Keratinocyte (primary cell): ENCODE measurements around the gene CHCHD6. TPM values are rescaled to one million over a fixed set of nuclear protein-coding genes. Genes with fewer than 3 reads are reported as not detected.

Source experiments
- DNase-seq: peaks from one replicate; pipeline ENCODE4 v3.0.0-alpha.2; 2011; ENCODE audit warnings: low read depth, missing footprints, low spot score
- FAIRE-seq: peaks from 2 replicates; lab custom pipeline; 2011; peaks lifted over from hg19 to GRCh38; lab: Jason Lieb, UNC
- H2AFZ ChIP-seq: 2 replicates; pipeline ENCODE4 v1.6.0; 2012; ENCODE audit warnings: low read length, control low read depth, inconsistent platforms; ENCODE audit not compliant: control insufficient read depth
- H3K27ac ChIP-seq: 2 replicates; pipeline ENCODE4 v1.5.1; 2011; ENCODE audit warnings: low read length; ENCODE audit not compliant: control insufficient read depth, insufficient read depth
- H3K27me3 ChIP-seq: 3 replicates; pipeline ENCODE4 v1.6.0; 2011; ENCODE audit warnings: low read length; ENCODE audit not compliant: control insufficient read depth, insufficient read depth; ENCODE audit errors: extremely low read depth
- H3K36me3 ChIP-seq, 2 experiments: 2 replicates in 1 of 2; 3 replicates in 1 of 2; pipeline ENCODE4 v1.5.1; 2011; ENCODE audit warnings: low read length in 2 of 2, mild to moderate bottlenecking in 1 of 2; ENCODE audit not compliant: control insufficient read depth in 2 of 2, insufficient read depth in 2 of 2; ENCODE audit errors: extremely low read depth in 1 of 2
- H3K4me1 ChIP-seq: 3 replicates; pipeline ENCODE4 v1.5.1; 2011; ENCODE audit warnings: low read length; ENCODE audit not compliant: control insufficient read depth, insufficient read depth; ENCODE audit errors: extremely low read depth
- H3K4me2 ChIP-seq: 3 replicates; pipeline ENCODE4 v1.6.0; 2011; ENCODE audit warnings: low read depth, low read length; ENCODE audit not compliant: control insufficient read depth, insufficient read depth; ENCODE audit errors: extremely low read depth
- H3K4me3 ChIP-seq, 3 experiments: fragments of 200-600 bp in 1 of 3; sonication (generic) in 1 of 3; 2 replicates in 2 of 3; 3 replicates in 1 of 3; pipeline ENCODE4 v1.5.1; 2011 to 2016; ENCODE audit warnings: low read length in 3 of 3, mild to moderate bottlenecking in 3 of 3, control low read depth in 2 of 3, inconsistent platforms in 1 of 3, low read depth in 1 of 3, mixed read lengths in 1 of 3, mixed run types in 1 of 3, moderate library complexity in 1 of 3; ENCODE audit not compliant: control insufficient read depth in 2 of 3, insufficient read depth in 2 of 3; ENCODE audit errors: extremely low read depth in 1 of 3
- H3K79me2 ChIP-seq: 2 replicates; pipeline ENCODE4 v1.6.0; 2012; ENCODE audit warnings: low read length; ENCODE audit not compliant: control insufficient read depth, insufficient read depth
- H3K9ac ChIP-seq: 3 replicates; pipeline ENCODE4 v1.6.0; 2011; ENCODE audit warnings: low read length; ENCODE audit not compliant: control insufficient read depth, insufficient read depth; ENCODE audit errors: extremely low read depth
- H3K9me1 ChIP-seq: 3 replicates; pipeline ENCODE4 v1.6.0; 2011; ENCODE audit warnings: low read length; ENCODE audit not compliant: control insufficient read depth, insufficient read depth; ENCODE audit errors: extremely low read depth
- H3K9me3 ChIP-seq: 2 replicates; pipeline ENCODE4 v1.5.1; 2012; ENCODE audit warnings: low read depth, low read length; ENCODE audit not compliant: control insufficient read depth
- H4K20me1 ChIP-seq: 3 replicates; pipeline ENCODE4 v1.6.0; 2011; ENCODE audit warnings: low read length; ENCODE audit not compliant: control insufficient read depth, insufficient read depth; ENCODE audit errors: extremely low read depth
- EZH2 ChIP-seq: IDR thresholded peaks from one replicate; pipeline ENCODE4 v1.6.1; 2012; ENCODE audit warnings: inconsistent platforms, mild to moderate bottlenecking, low read length, moderate library complexity
- dilution Hi-C: fragments of 300-500 bp; cut with MboI; formaldehyde crosslinking; loops from one replicate; pipeline ENCODE4 v1.7.0; 2020; ENCODE audit warnings: low sequenced_read_pairs; ENCODE audit not compliant: extremely low pct_ligation_motif_present
- polyA plus RNA-seq, 5 experiments: library from polyadenylated mRNA; depleted of rRNA in 3 of 5; stranded (reverse) in 3 of 5; stranded (forward) in 1 of 5; unstranded in 1 of 5; fragments of >200 nt; gene quantifications; 1 replicate in 1 of 5; 2 replicates in 3 of 5; 3 replicates in 1 of 5; pipeline versions ENCODE4 v1.2.1 to v1.2.3, GENCODE V29; 2011 to 2012; ENCODE audit warnings: missing spikeins in 2 of 5, low read depth in 1 of 5, low replicate concordance in 1 of 5
- TF ChIP-seq, protein P1 (sequence below), 3 experiments: IDR thresholded peaks in 1 of 3; conservative IDR thresholded peaks in 1 of 3; optimal IDR thresholded peaks in 1 of 3; 2 replicates in 2 of 3; 3 replicates in 1 of 3; pipeline versions ENCODE3 to v1.5.1; 2011; ENCODE audit warnings: low read length in 3 of 3, mild to moderate bottlenecking in 3 of 3, moderate library complexity in 2 of 3, control low read depth in 1 of 3, inconsistent platforms in 1 of 3; ENCODE audit not compliant: insufficient read depth in 2 of 3; ENCODE audit errors: extremely low read depth in 1 of 3

CHCHD6 gene
- polyA plus RNA-seq, 1 donor (not counting 4 experiments of a cell fraction or from before 2014, with no cell fraction given), result 21.7 TPM

DNA sequence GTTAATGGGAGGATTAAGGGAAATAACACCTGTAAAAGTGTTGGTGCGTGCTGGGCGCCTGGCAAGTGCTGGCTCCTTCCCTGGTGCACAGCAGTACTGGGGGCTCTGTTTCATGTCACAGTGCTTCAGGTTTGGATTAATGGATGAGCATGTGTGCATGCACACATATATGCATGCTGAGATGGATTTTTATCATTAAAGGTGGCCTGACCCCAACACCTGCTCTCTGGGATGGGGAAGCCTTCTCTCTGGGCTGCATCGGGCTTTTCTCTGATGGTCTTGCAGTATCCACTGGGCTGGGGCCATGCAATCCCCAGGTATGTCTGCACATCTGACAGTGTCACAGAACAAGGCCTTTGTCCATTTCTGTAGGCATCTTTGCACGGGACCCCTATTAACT lies 151.3 kb downstream of the CHCHD6 start:
- dilution Hi-C loops, result no loop called here
- DNase-seq (no peak), FAIRE-seq (no peak)
- Histone ChIP-seq H3K36me3 (peaks cover 0 to 4% of the 10 kb centered on the region in 2 experiments), H3K9me1 (no peaks in the 10 kb centered on the region), H2AFZ (no peak overlapping the region), H3K4me1 (peaks cover 16% of the 10 kb centered on the region), H3K27me3 (no peaks in the 10 kb centered on the region), H4K20me1 (no peaks in the 10 kb centered on the region), H3K4me3 (no peak overlapping the region), H3K9ac (no peak overlapping the region), H3K9me3 (no peaks in the 10 kb centered on the region), H3K79me2 (no peaks in the 10 kb centered on the region), H3K4me2 (no peak overlapping the region), H3K27ac (no peak overlapping the region)
- TF ChIP-seq EZH2, result no peak
- TF ChIP-seq, protein P1, sequence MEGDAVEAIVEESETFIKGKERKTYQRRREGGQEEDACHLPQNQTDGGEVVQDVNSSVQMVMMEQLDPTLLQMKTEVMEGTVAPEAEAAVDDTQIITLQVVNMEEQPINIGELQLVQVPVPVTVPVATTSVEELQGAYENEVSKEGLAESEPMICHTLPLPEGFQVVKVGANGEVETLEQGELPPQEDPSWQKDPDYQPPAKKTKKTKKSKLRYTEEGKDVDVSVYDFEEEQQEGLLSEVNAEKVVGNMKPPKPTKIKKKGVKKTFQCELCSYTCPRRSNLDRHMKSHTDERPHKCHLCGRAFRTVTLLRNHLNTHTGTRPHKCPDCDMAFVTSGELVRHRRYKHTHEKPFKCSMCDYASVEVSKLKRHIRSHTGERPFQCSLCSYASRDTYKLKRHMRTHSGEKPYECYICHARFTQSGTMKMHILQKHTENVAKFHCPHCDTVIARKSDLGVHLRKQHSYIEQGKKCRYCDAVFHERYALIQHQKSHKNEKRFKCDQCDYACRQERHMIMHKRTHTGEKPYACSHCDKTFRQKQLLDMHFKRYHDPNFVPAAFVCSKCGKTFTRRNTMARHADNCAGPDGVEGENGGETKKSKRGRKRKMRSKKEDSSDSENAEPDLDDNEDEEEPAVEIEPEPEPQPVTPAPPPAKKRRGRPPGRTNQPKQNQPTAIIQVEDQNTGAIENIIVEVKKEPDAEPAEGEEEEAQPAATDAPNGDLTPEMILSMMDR (optimal IDR thresholded peaks at IDR 0.05 in 1 of 3, IDR thresholded peaks at IDR 0.05 in 1 of 3, conservative IDR thresholded peaks at IDR 0.05 in 1 of 3; ENCODE audit: extremely low read depth in 1 of 3, insufficient read depth in 2 of 3, low read length in 3 of 3), result no peak

DNA sequence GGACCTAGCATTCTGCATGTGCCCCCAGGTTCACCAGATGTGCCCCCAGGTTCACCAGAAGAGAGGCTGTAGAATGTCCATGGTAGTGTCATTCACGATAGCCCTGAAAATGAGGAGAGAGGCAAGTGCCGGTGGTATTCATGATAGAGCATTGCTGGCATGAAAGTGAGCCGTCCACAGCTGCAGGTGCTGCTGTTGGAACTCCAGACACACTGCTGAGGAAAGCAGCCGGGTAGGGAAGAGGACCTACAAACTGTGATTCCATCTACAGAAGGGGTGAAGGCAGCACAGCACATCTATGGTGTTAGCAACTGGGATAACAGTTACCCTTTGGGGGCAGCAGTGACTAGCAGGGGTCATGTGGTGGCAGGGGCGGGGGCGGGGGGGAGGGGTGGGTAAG lies 153.9 kb downstream of the CHCHD6 start:
- no peak for TF ChIP-seq EZH2
- TF ChIP-seq, protein P1 (optimal IDR thresholded peaks at IDR 0.05 in 1 of 3, IDR thresholded peaks at IDR 0.05 in 1 of 3, conservative IDR thresholded peaks at IDR 0.05 in 1 of 3; ENCODE audit: extremely low read depth in 1 of 3, insufficient read depth in 2 of 3, low read length in 3 of 3), result no peak
- Histone ChIP-seq H4K20me1 (no peaks in the 10 kb centered on the region), H3K4me1 (peaks cover 16% of the 10 kb centered on the region), H3K9ac (no peak overlapping the region), H3K27ac (no peak overlapping the region), H3K4me3 (no peak overlapping the region), H3K9me1 (no peaks in the 10 kb centered on the region), H3K4me2 (no peak overlapping the region), H3K9me3 (no peaks in the 10 kb centered on the region), H2AFZ (no peak overlapping the region), H3K36me3 (peaks cover 0 to 1% of the 10 kb centered on the region in 2 experiments), H3K27me3 (no peaks in the 10 kb centered on the region), H3K79me2 (no peaks in the 10 kb centered on the region)
- FAIRE-seq (no peak), DNase-seq (no peak)
- dilution Hi-C loops, result no loop called here
